DLD1 (cell line): ENCODE measurements around the gene ACE.

Experiments
- in situ Hi-C: cut with HindIII; loops from 2 replicates; pipeline ENCODE4 v1.10.0; 2017; ENCODE audit warnings: low sequenced_read_pairs

Gene ACE

GRCh38 chr17:63514477-63514876 is 37.6 kb downstream of the ACE start:
- in situ Hi-C loops, result no loop called here

GRCh38 chr17:63514974-63515373 is 38.1 kb downstream of the ACE start:
- in situ Hi-C loops, result no loop called here

- in situ Hi-C loops, result no loop called here
These were observed 38.6 kb downstream of the ACE start for GRCh38 chr17:63515426-63515825.

GRCh38 chr17:63516910-63517824 is 40.3 kb downstream of the ACE start:
- in situ Hi-C loops, result no loop called here

- in situ Hi-C loops, result no loop called here
These were observed 41.1 kb downstream of the ACE start for GRCh38 chr17:63517825-63518534.

- in situ Hi-C loops, result no loop called here
These were observed 42.4 kb downstream of the ACE start for GRCh38 chr17:63519116-63519881.

- in situ Hi-C loops, result no loop called here
These were observed 43.4 kb downstream of the ACE start for GRCh38 chr17:63519972-63520882.

GRCh38 chr17:63523253-63523855 is 46.5 kb downstream of the ACE start, which contains the start of gene KCNH6:
KCNH6 (plus strand) TSS chr17:63523358; CDS start chr17:63523414, 56 bp downstream.
- in situ Hi-C loops, result no loop called here

- in situ Hi-C loops, result no loop called here
These were observed 47.2 kb downstream of the ACE start for GRCh38 chr17:63524051-63524450.

- in situ Hi-C loops, result no loop called here
These were observed 48.5 kb downstream of the ACE start for GRCh38 chr17:63525190-63525946.

GRCh38 chr17:63526861-63527260 is 50.0 kb downstream of the ACE start:
- in situ Hi-C loops, result no loop called here

- in situ Hi-C loops, result no loop called here
These were observed 51.3 kb downstream of the ACE start for GRCh38 chr17:63528183-63528582.

- in situ Hi-C loops, result no loop called here
These were observed 53.1 kb downstream of the ACE start for GRCh38 chr17:63529711-63530556.

- in situ Hi-C loops, result no loop called here
These were observed 53.7 kb downstream of the ACE start for GRCh38 chr17:63530557-63531021.

GRCh38 chr17:63531022-63531965 is 54.4 kb downstream of the ACE start:
- in situ Hi-C loops, result no loop called here

GRCh38 chr17:63533433-63534077 is 56.7 kb downstream of the ACE start:
- in situ Hi-C loops, result no loop called here
